ENCODE results near the gene CUL7.

DNA sequence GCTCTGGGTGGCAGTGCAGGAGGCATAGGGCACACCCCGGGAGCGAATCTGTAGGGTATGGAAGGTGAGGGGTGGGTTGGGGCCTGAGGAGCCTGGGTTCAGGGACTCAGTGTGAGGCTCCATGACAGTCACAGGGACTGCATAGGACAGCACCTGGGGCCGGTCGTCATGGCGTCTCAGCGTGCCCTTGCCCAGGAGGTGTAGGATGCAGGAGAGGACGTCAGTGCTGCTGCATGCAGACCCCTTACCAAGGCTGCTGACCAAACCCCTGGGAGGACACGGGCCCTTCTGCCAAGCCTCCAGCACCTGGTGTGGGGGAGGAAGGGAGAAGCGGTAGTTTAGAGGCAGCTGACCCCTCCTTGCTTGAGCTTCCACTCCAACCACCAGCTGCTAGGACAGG lies 15.9 kb downstream of the CUL7 start:
- no peak for TF ChIP-seq CTCF (IDR thresholded peaks at IDR 0.05)
- TF ChIP-seq EZH2 (IDR thresholded peaks at IDR 0.05; ENCODE audit: borderline replicate concordance, insufficient read depth, low read depth, low read length, poor library complexity, severe bottlenecking), result no peak

All from B cell (primary cell).